ENCODE results near the gene HIVEP3. TPM values are rescaled to one million over a fixed set of nuclear protein-coding genes. Genes with fewer than 3 reads are reported as not detected.

Gene HIVEP3
- total RNA-seq, 2 donors from 2014 or later: 3.4 to 4.0 TPM

DNA sequence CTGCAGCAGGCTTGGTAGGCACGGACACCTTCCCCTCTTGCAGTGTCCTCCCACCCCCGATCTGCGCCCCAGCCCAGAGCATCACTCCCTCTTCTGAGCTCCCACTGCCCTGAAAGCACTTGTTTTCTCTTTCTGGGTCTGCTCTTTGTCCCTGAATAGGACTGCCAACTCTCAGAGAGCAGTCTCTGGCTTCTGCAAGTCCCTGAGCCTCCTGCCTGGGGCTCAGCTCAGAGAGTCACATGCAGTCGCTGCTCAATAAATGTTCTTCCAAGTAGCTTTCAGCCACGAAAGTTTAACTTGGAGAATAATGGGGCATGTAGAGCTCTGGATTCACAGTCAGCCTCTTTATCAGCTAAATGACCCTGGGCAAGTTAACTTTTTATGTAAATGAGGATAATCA lies 205.6 kb downstream of the HIVEP3 start:
- Histone ChIP-seq H3K27ac (no peak overlapping the region), H3K36me3 (replicated peaks in 1 of 2; ENCODE audit: insufficient read depth in 1 of 2, low read depth in 2 of 2) (no peaks in the 10 kb centered on the region), H3K4me1 (no peaks in the 10 kb centered on the region), H3K9me3 (no peaks in the 10 kb centered on the region), H3K27me3 (no peaks in the 10 kb centered on the region), H3K4me3 (no peak overlapping the region)
- 78 to 86% methylated on average over 5 of the region's 5 CpGs for WGBS, 2 donors
- intact Hi-C loops (cut with DNase I): no loop called here
- DNase-seq: no peak
- ATAC-seq: no peak
- TF ChIP-seq, protein P1, sequence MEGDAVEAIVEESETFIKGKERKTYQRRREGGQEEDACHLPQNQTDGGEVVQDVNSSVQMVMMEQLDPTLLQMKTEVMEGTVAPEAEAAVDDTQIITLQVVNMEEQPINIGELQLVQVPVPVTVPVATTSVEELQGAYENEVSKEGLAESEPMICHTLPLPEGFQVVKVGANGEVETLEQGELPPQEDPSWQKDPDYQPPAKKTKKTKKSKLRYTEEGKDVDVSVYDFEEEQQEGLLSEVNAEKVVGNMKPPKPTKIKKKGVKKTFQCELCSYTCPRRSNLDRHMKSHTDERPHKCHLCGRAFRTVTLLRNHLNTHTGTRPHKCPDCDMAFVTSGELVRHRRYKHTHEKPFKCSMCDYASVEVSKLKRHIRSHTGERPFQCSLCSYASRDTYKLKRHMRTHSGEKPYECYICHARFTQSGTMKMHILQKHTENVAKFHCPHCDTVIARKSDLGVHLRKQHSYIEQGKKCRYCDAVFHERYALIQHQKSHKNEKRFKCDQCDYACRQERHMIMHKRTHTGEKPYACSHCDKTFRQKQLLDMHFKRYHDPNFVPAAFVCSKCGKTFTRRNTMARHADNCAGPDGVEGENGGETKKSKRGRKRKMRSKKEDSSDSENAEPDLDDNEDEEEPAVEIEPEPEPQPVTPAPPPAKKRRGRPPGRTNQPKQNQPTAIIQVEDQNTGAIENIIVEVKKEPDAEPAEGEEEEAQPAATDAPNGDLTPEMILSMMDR (IDR thresholded peaks at IDR 0.05): no peak
- no peak for TF ChIP-seq POLR2A (IDR thresholded peaks at IDR 0.05)

DNA sequence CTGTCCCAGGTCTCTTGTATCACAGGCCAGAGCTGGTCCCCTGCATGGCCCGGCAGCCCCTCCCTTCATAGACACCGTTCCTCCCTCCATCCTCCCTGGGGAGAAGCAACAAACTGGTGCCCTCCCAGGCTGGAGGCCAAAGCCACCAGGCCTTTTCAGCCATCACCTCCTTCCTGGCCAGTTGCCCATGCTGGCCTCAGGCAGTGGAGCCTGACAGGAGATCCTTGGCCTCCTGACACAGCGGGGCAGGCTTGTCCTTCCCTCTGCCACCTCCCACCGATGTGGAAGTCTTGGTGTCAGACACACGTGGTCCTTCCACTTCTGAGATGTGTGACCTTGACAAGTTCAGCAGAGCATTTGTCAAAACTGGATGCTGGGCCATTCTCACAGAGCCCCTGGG lies 206.0 kb downstream of the HIVEP3 start:
- H3K4me3 ChIP-seq: no peak overlapping the region
- H3K36me3 ChIP-seq (replicated peaks in 1 of 2; ENCODE audit: insufficient read depth in 1 of 2, low read depth in 2 of 2): no peaks in the 10 kb centered on the region
- no peaks in the 10 kb centered on the region for H3K4me1 ChIP-seq
- TF ChIP-seq, protein P1 (IDR thresholded peaks at IDR 0.05): no peak
- TF ChIP-seq POLR2A (IDR thresholded peaks at IDR 0.05): no peak
- 56 to 94% methylated on average over 2 to 5 of the region's 5 CpGs for WGBS, 2 donors
- intact Hi-C loops (cut with DNase I): no loop called here
- no peaks in the 10 kb centered on the region for H3K9me3 ChIP-seq
- DNase-seq (peak in 2 of 4 donors; percentile 24 to 33), ATAC-seq (no peak)
- no peaks in the 10 kb centered on the region for H3K27me3 ChIP-seq
- H3K27ac ChIP-seq: no peak overlapping the region

- H3K4me3 ChIP-seq: no peak overlapping the region
- ATAC-seq: no peak
- no peaks in the 10 kb centered on the region for H3K27me3 ChIP-seq
- H3K36me3 ChIP-seq (replicated peaks in 1 of 2; ENCODE audit: insufficient read depth in 1 of 2, low read depth in 2 of 2): no peaks in the 10 kb centered on the region
- intact Hi-C loops (cut with DNase I): no loop called here
- TF ChIP-seq, protein P1 (IDR thresholded peaks at IDR 0.05): no peak
- TF ChIP-seq POLR2A (IDR thresholded peaks at IDR 0.05): no peak
- no peaks in the 10 kb centered on the region for H3K4me1 ChIP-seq
- H3K27ac ChIP-seq: no peak overlapping the region
- 84 to 91% methylated on average over 8 to 12 of the region's 12 CpGs for WGBS, 2 donors
- no peaks in the 10 kb centered on the region for H3K9me3 ChIP-seq
- no peak for DNase-seq
These were observed 206.6 kb downstream of the HIVEP3 start for GRCh38 chr1:41712081-41712480.

- no peak for TF ChIP-seq POLR2A (IDR thresholded peaks at IDR 0.05)
- TF ChIP-seq, protein P1 (IDR thresholded peaks at IDR 0.05): no peak
- Histone ChIP-seq H3K27ac (no peak overlapping the region), H3K4me1 (no peaks in the 10 kb centered on the region), H3K9me3 (no peaks in the 10 kb centered on the region), H3K36me3 (replicated peaks in 1 of 2; ENCODE audit: insufficient read depth in 1 of 2, low read depth in 2 of 2) (no peaks in the 10 kb centered on the region), H3K27me3 (no peaks in the 10 kb centered on the region), H3K4me3 (no peak overlapping the region)
- DNase-seq (no peak), ATAC-seq (no peak)
- 92 to 95% methylated on average over 12 of the region's 12 CpGs for WGBS, 2 donors
- intact Hi-C loops (cut with DNase I): no loop called here
These were observed 207.1 kb downstream of the HIVEP3 start for GRCh38 chr1:41711581-41711980.

GRCh38 chr1:41710980-41711379 lies 207.7 kb downstream of the HIVEP3 start:
- ATAC-seq (no peak), DNase-seq (no peak)
- H3K4me1 ChIP-seq: no peaks in the 10 kb centered on the region
- H3K36me3 ChIP-seq (replicated peaks in 1 of 2; ENCODE audit: insufficient read depth in 1 of 2, low read depth in 2 of 2): no peaks in the 10 kb centered on the region
- no peak overlapping the region for H3K27ac ChIP-seq
- WGBS, 2 donors: 97% methylated on average over 9 of the region's 9 CpGs
- no peaks in the 10 kb centered on the region for H3K27me3 ChIP-seq
- TF ChIP-seq POLR2A (IDR thresholded peaks at IDR 0.05): no peak
- TF ChIP-seq, protein P1 (IDR thresholded peaks at IDR 0.05): no peak
- no peak overlapping the region for H3K4me3 ChIP-seq
- no peaks in the 10 kb centered on the region for H3K9me3 ChIP-seq
- intact Hi-C loops (cut with DNase I): no loop called here

Measured in body of pancreas (tissue), 4 donors.